GM18508 (cell line): Measurements from ENCODE around the gene ANKFY1.
"Not testable (repeated sequence)": the region's sequence is repeated elsewhere in the genome, so short reads cannot be mapped to it uniquely, and the experiment has no call there.

Source experiments
- ATAC-seq: cut with Tn5 transposase; IDR thresholded peaks from one replicate; pipeline ENCODE4 v1.9.1; 2021; ENCODE audit warnings: moderate number of reproducible peaks; ENCODE audit not compliant: insufficient read depth, unreplicated experiment

The ANKFY1 gene

GRCh38 chr17:4161967-4162305 is 101.8 kb downstream of the ANKFY1 start:
- no peak for ATAC-seq

- ATAC-seq, result no peak
Measured at GRCh38 chr17:4161192-4161966, 102.4 kb downstream of the ANKFY1 start.

DNA sequence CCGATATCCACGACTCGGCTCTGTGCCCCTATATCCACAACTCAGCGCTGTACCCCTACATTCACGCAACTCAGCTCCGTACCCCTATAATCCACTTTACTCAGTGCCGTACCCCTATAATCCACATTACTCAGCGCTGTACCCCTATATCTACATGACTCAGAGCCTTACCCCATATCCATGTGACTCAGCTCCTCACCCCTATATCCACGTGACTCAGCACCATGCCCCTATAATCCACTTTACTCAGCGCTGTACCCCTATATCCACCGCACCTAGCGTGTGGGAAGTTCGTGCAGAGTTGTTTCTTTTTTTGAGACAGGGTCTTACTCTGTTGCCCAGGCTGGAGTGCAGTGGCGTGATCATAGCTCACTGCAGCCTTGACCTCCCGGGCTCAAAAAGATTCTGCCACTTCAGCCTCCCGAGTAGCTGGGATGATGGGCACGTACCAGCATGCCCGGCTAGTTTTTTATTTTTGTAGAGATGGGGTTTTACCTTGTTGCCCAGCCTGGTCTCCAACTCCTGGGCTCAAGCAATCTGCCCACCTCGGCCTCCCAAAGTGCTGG is 103.4 kb downstream of the ANKFY1 start:
- ATAC-seq, result no peak

GRCh38 chr17:4159761-4160160 is 104.0 kb downstream of the ANKFY1 start:
- ATAC-seq, result no peak

DNA sequence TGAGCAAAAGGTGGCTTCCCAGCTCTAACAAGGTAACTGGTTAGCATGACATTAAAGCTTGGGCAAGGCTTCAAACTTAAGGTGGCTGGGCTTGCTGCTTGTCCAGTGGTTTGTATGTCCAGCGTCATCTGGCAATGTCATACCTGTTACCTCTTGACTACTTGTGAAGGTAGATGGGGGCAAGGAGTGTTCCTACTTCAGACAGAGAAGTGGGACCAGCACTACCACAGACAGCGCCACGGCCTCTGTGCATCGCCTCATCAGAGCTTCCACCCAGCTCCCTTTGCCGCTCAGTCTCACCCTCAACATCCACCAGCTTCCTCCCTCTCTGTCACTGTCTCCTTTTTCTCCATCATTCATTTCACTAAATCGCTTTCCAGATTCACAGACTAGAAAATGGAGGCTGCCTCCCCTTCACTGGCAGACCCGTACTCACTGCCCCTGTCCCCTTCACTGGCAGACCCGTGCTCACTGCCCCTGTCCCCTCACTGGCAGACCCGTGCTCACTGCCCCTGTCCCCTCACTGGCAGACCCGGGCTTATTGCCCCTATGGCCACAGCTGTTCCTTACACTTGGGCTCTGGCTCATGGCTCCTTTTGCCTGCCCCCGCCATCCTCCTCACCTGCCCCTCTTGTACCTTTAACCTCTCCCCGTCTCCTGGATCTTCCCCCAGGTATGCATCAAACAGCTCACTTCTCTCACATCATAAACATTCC is 106.0 kb downstream of the ANKFY1 start:
- ATAC-seq, result no peak

GRCh38 chr17:4156750-4157381 is 106.9 kb downstream of the ANKFY1 start:
- no peak for ATAC-seq

DNA sequence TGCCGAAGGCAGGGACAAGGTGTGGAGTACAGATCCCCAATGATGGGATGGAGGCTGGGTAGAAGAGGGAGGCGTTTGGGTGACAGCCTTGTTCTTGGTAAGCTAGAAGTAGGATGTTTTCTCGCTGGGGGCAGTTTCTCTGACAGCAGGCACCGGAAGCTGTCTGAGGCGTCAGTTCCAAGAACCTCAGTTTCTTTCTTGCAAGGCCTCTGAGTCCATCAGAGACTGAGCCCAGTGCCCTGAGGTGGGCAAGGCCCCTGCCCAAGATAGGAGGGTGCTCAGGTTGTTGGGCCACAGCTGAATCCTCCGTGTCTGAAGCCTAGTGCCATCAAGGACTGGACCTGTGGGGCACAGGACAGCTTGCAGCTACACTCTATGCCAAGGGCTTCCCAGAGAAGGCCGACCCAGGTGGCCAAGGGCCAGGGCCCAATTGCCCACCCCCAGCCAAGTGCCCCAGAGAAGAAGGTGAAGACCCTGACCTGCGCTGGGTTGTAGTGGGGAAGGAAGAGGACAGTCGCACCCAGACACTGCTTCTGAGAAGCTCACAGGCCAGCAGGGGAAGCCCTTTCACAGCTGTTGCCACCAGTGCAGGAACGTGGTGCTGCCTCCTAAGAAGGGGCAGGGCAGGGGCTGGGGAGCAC is 107.7 kb downstream of the ANKFY1 start:
- no peak for ATAC-seq

DNA sequence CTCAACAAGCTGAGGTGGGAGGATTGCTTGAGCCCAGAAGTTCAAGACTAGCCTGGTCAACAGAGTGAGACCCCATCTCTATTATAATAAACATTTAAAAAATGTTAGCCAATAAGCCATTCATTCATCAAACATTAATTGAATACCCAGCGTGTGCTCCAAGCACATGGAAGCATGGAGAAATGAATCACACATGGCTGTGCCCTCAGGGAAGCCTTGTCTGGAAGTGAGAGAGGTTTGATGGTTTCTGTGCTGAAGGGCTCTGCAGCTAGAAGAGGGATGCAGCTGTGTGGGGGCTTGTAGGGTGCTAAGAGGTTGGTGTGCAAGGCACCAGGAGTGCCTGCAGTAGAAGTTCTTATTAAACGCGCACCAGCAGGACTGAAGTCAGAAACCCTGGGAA is 109.6 kb downstream of the ANKFY1 start:
- ATAC-seq, result no peak

DNA sequence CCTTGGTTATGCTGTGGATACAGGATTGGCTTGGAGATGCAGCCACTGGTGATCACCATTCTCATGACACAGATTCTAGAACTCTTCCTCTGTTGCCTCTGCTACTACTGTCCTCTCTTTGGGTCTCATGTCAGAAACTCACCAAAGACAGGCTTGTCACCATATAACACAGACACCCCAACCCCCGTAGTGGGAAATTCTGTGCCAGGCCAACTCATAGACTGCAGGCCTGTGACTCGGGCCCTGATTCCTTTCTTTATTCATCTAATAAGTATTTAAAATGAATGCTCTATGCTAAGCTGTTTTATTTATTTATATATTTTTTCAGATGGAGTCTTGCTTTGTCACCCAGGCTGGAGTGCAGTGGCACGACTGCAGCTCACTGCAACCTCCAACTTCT is 111.3 kb downstream of the ANKFY1 start:
- ATAC-seq, result no peak

- no peak for ATAC-seq
Measured at GRCh38 chr17:4150096-4150495, 113.7 kb downstream of the ANKFY1 start.

DNA sequence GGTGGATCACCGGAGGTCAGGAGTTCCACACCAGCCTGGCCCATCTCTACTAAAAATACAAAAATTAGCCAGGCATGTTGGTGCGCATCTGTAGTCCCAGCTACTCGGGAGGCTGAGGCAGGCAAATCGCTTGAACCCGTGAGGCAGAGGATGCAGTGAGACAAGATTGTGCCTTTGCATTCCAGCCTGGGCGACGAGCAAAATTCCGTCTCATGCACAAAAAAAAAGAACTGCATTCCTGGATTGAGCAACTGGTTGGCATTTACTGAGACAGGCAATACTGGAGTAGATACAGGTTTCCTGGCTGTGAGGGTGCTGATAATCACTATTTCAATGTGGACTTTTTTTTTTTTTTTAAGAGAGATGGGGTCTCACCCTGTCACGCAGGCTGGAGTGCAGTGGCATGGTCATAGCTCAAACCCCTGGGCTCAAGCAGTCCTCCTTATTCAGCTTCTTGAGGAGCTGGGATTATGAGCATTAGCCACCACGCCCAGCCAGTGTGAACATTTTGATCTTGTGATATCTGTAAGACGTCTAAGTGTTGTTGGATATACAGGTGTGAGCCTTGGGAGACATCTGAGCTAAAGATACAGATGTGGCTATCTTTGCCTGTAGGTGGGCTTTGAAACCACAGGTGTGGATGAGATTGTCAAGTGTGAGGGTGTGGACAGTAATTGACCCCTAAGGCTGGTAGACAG is 115.0 kb downstream of the ANKFY1 start:
- no peak for ATAC-seq

GRCh38 chr17:4147751-4148310 is 115.9 kb downstream of the ANKFY1 start:
- no peak for ATAC-seq

- no peak for ATAC-seq
Measured at GRCh38 chr17:4146641-4147040, 117.1 kb downstream of the ANKFY1 start.

- ATAC-seq, result no peak
Measured at GRCh38 chr17:4144422-4144747, 119.4 kb downstream of the ANKFY1 start.

GRCh38 chr17:4143563-4144421 is 120.0 kb downstream of the ANKFY1 start:
- ATAC-seq, result no peak

- peak; percentile 5 for ATAC-seq
Measured at GRCh38 chr17:4142107-4142900, 121.5 kb downstream of the ANKFY1 start.

DNA sequence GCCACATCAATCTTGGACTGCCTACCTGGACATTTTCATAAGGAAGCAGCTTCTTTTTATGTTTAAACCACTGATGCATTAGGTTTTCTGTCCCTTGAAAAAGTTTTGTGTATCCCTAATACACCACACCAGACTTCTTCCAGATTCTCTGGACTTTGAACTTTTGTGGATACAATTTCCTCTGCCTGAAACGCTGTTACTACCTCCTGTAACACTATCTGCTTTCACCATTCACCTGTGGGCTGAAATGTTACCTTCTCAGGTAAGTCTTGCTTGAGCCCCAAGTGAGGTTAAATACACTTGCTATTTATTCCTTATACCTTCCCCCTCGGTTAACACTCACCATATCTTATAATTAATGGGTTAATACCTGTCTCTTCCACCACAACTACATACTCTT is 123.7 kb downstream of the ANKFY1 start:
- no peak for ATAC-seq

DNA sequence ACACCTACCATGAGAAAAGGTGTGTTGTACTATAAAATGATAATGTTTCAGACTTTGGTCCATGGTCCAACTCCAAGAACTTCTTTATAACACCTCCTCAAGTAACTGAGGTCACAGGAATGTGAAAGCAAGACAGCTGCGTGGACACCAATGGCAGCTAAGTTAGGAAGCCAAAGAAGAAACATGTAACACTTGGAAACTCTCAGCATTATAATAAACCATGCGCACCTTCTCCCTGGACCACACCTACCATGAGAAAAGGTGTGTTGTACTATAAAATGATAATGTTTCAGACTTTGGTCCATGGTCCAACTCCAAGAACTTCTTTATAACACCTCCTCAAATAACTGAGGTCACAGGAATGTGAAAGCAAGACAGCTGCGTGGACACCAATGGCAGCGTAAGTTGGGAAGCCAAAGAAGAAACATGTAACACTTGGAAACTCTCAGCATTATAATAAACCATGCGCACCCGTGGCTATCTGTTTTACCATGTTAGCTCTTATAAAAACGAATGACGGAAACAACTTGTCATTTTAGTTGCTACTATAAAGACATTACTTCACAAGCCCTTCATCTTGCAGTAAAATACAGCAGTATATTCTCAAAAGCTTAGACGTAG is 124.8 kb downstream of the ANKFY1 start:
- not testable (repeated sequence) for ATAC-seq
